ENCODE measurements around the gene ITPR2.

GRCh38 chr12:26556916-26557315, 276.1 kb downstream of the ITPR2 start:
- no peak for TF ChIP-seq EZH2 (optimal IDR thresholded peaks at IDR 0.05; ENCODE audit: low read depth, low read length)
- no peak for TF ChIP-seq CTCF (IDR thresholded peaks at IDR 0.05; ENCODE audit: low read length)
- no peak for TF ChIP-seq EZH2phosphoT487 (IDR thresholded peaks at IDR 0.05; ENCODE audit: low read length)

Measured in MM.1S (cell line).